DOHH2 (cell line): ENCODE results near the gene ZNF211.

Experiments
- H3F3A ChIP-seq: fragments of 200-600 bp; sonication (generic), shearing (Covaris generic); 2 replicates; pipeline ENCODE4 v1.6.0; 2016; ENCODE audit warnings: antibody characterized with exemption, mild to moderate bottlenecking; ENCODE audit not compliant: control insufficient read depth, insufficient read depth
- H3K27ac ChIP-seq: fragments of 200-600 bp; sonication (generic); 2 replicates; pipeline ENCODE4 v1.5.1; 2014; ENCODE audit warnings: low read depth, mild to moderate bottlenecking, low read length, moderate library complexity
- H3K27me3 ChIP-seq: fragments of 200-600 bp; sonication (generic); 2 replicates; pipeline ENCODE4 v1.6.1; 2014; ENCODE audit warnings: mild to moderate bottlenecking, low read length, mixed read lengths; ENCODE audit not compliant: control insufficient read depth
- H3K36me3 ChIP-seq: fragments of 200-600 bp; sonication (generic); 2 replicates; pipeline ENCODE4 v1.6.1; 2014; ENCODE audit warnings: mild to moderate bottlenecking, low read length, moderate library complexity, mixed read lengths; ENCODE audit not compliant: control insufficient read depth
- H3K4me1 ChIP-seq: fragments of 200-600 bp; sonication (generic); 2 replicates; pipeline ENCODE4 v1.6.1; 2014; ENCODE audit warnings: mild to moderate bottlenecking, low read length, mixed read lengths; ENCODE audit not compliant: control insufficient read depth
- H3K4me2 ChIP-seq: fragments of 200-600 bp; sonication (generic); 2 replicates; pipeline ENCODE4 v1.6.0; 2014; ENCODE audit warnings: mild to moderate bottlenecking, low read length, moderate library complexity
- H3K4me3 ChIP-seq: fragments of 200-600 bp; sonication (generic); 2 replicates; pipeline ENCODE4 v1.5.1; 2014; ENCODE audit warnings: mild to moderate bottlenecking, low read length, mixed read lengths
- H3K79me2 ChIP-seq: fragments of 200-600 bp; sonication (generic); 2 replicates; pipeline ENCODE4 v1.6.1; 2014; ENCODE audit warnings: mild to moderate bottlenecking, low read length, mixed read lengths; ENCODE audit not compliant: control insufficient read depth
- H3K9me2 ChIP-seq: fragments of 200-600 bp; sonication (generic); replicated peaks from 2 replicates; pipeline ENCODE4 v1.6.1; 2014; ENCODE audit warnings: mild to moderate bottlenecking, low read length, mixed read lengths; ENCODE audit not compliant: control insufficient read depth
- H3K9me3 ChIP-seq: fragments of 200-600 bp; sonication (generic); 2 replicates; pipeline ENCODE4 v1.6.1; 2014; ENCODE audit warnings: antibody characterized with exemption, low read length, mixed read lengths; ENCODE audit not compliant: control insufficient read depth, insufficient read depth
- H4K20me1 ChIP-seq: fragments of 200-600 bp; sonication (generic); 2 replicates; pipeline ENCODE4 v1.6.0; 2014; ENCODE audit warnings: low read depth, mild to moderate bottlenecking, antibody characterized with exemption, low read length, moderate library complexity; ENCODE audit not compliant: control insufficient read depth, insufficient read depth
- EZH2phosphoT487 ChIP-seq: fragments of 200-600 bp; sonication (generic); IDR thresholded peaks from 2 replicates; pipeline ENCODE4 v1.6.1; 2017; ENCODE audit warnings: borderline replicate concordance, mild to moderate bottlenecking, antibody characterized with exemption, low read length, moderate library complexity, mixed read lengths
- TF ChIP-seq, protein P1 (sequence below): fragments of 200-600 bp; sonication (generic); IDR thresholded peaks from one replicate; pipeline ENCODE4 v1.5.1; 2014; ENCODE audit warnings: antibody characterized with exemption, mild to moderate bottlenecking, low read depth, low read length; ENCODE audit not compliant: poor library complexity, severe bottlenecking

ZNF211 gene

DNA sequence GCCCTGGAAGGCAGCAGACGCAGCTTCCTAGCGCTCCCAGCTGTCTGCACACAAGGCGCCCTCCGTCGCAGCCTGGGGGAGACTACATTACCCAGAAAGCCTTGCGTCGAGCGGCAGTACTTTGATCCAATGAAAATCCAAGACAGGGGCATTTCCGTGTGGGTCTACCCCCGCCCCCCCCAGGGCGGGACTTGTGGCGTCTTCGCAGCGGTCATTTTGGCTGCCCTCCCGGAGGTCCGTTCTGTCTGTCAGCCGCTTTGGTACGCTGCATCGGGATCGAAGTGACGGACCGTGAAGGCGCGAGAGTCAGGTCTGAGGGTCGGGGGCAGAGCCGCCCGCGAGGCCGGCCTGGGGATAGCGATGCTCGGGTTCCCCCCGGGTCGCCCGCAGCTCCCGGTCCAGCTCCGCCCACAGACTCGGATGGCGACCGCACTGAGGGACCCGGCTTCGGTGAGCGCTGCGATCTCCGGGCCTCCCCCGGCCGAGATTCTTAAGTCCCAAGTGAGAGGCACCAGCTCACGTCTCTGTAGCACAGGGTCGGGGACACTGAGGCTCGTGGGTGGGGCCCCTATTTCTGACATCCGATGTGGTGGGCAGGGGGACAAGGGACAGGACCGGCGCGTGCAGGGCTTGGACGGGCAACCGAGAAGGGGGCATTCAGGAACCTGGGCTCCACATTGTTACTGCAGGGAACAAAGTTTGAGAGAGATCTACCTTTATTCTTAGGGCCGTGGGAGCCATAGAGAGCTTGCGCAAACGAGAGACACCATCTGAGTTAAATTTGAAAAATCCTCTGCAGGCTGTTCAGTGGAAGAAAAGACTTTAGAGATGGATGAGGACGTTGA is at the start of gene ZNF211:
Gene ZNF211 (plus strand): TSS at position 182 of the 845 bp plus-strand sequence. CDS start 179 bp downstream, at position 361.
- H3K4me1 ChIP-seq = peaks cover 6% of the 10 kb centered on the region
- no peaks in the 10 kb centered on the region for H4K20me1 ChIP-seq
- no peak for TF ChIP-seq EZH2phosphoT487
- TF ChIP-seq, protein P1, sequence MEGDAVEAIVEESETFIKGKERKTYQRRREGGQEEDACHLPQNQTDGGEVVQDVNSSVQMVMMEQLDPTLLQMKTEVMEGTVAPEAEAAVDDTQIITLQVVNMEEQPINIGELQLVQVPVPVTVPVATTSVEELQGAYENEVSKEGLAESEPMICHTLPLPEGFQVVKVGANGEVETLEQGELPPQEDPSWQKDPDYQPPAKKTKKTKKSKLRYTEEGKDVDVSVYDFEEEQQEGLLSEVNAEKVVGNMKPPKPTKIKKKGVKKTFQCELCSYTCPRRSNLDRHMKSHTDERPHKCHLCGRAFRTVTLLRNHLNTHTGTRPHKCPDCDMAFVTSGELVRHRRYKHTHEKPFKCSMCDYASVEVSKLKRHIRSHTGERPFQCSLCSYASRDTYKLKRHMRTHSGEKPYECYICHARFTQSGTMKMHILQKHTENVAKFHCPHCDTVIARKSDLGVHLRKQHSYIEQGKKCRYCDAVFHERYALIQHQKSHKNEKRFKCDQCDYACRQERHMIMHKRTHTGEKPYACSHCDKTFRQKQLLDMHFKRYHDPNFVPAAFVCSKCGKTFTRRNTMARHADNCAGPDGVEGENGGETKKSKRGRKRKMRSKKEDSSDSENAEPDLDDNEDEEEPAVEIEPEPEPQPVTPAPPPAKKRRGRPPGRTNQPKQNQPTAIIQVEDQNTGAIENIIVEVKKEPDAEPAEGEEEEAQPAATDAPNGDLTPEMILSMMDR = no peak
- no peaks in the 10 kb centered on the region for H3F3A ChIP-seq
- H3K4me3 ChIP-seq = peak within 1 kb of the TSS; percentile 83
- no peaks in the 10 kb centered on the region for H3K9me2 ChIP-seq
- H3K27ac ChIP-seq = no peak within 1 kb of the TSS
- no peaks in the 10 kb centered on the region for H3K36me3 ChIP-seq
- no peaks in the 10 kb centered on the region for H3K27me3 ChIP-seq
- no peaks in the 10 kb centered on the region for H3K79me2 ChIP-seq
- H3K9me3 ChIP-seq = peaks cover 19% of the 10 kb centered on the region
- H3K4me2 ChIP-seq = peak within 1 kb of the TSS; percentile 84

DNA sequence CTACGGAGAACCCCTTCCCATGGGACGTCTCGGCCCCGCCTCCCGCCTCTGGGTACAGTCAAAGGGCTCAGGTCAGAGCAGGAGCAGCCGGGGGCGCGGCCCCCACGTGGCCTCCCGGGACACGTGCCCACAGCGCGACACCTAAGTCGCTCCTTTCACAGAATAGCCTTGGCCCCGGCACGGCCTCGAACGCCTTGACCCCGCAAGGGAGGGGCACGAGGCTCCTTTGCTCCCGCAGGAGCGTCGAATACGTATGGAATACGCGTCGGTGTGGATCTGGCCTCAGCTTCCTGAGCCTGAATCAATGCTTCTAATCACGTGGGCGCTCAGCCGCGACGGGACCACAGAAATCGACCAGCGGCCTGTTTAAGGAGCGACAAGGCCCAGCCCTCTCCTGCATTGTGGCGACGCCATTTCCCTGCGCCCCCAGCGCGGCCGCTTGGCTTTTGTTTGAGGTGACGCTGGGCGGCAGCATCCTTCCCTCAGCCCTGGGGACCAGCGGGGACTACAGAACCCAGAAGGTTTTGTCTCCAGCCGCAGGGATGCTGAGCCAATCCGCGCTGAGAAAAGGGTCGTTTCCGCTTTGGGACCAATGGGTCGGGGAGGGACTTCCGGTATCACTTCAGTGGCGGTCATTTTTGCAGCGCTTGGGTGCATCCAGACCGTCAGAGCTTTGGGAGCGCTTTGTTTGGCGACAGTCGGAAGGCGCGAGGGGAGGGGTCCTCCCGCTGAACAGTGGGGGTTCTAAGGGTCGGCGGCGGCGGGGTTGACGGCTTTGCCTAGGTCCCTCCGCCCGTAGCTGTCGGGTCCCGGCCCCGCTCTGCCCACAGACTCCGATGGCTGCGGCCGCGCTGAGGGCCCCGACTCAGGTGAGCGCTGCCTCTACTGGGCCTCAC is 49.2 kb upstream of the ZNF211 start, which contains the start of gene ZIK1:
Gene ZIK1 (plus strand): TSS at position 625 of the 896 bp plus-strand sequence. CDS start 212 bp downstream, at position 837.
- Histone ChIP-seq H3K27ac (no peak within 1 kb of the TSS), H4K20me1 (no peaks in the 10 kb centered on the region), H3K27me3 (no peaks in the 10 kb centered on the region), H3K79me2 (no peaks in the 10 kb centered on the region), H3K9me3 (peaks cover 54% of the 10 kb centered on the region), H3K36me3 (no peaks in the 10 kb centered on the region), H3F3A (no peaks in the 10 kb centered on the region), H3K4me1 (peaks cover 6% of the 10 kb centered on the region), H3K9me2 (no peaks in the 10 kb centered on the region), H3K4me2 (no peak within 1 kb of the TSS), H3K4me3 (no peak within 1 kb of the TSS)
- no peak for TF ChIP-seq EZH2phosphoT487
- TF ChIP-seq, protein P1 = no peak

DNA sequence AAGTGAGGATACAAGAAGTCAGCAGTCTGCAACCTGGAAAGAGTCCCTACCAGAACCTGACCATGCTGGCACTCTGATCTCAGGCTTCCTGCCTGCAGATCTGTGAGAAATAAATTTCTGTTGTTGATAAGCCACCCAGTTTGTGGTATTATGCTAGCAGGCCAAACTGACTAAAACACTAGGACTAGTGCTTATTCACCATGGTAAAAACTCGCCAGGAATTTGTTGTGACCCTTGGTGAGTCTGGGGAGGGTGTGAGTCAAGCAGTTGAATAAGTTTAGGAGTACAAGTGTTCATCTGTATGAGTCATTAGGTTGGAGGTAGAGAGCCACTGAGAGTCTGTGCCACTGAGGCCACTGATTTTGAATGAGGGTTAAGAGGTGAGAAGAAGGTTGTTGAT is 45.4 kb upstream of the ZNF211 start:
- H3K79me2 ChIP-seq = no peaks in the 10 kb centered on the region
- H3K9me3 ChIP-seq = peaks cover 48% of the 10 kb centered on the region; the same call in 1 of the 2 replicates
- no peaks in the 10 kb centered on the region for H4K20me1 ChIP-seq
- no peak for TF ChIP-seq EZH2phosphoT487
- TF ChIP-seq, protein P1 = no peak
- H3K27ac ChIP-seq = no peak overlapping the region
- no peaks in the 10 kb centered on the region for H3F3A ChIP-seq
- no peaks in the 10 kb centered on the region for H3K36me3 ChIP-seq
- H3K27me3 ChIP-seq = no peaks in the 10 kb centered on the region
- no peak overlapping the region for H3K4me2 ChIP-seq
- H3K4me1 ChIP-seq = no peaks in the 10 kb centered on the region
- H3K9me2 ChIP-seq = no peaks in the 10 kb centered on the region
- H3K4me3 ChIP-seq = no peak overlapping the region
